Measurements from ENCODE around the gene TSC22D1.

GRCh38 chr13:44540761-44541434 is 35.2 kb downstream of the TSC22D1 start:
- no peak for TF ChIP-seq CTCF (conservative IDR thresholded peaks at IDR 0.05; ENCODE audit: low read length)
- no peak for TF ChIP-seq EZH2phosphoT487 (IDR thresholded peaks at IDR 0.05; ENCODE audit: borderline replicate concordance)
